Ovary (tissue), 9 donors: ENCODE measurements around the gene PSTPIP1. TPM values are rescaled to one million over a fixed set of nuclear protein-coding genes. Genes with fewer than 3 reads are reported as not detected.

ENCODE experiments used
- DNase-seq, 5 donors: peaks; one replicate each; pipeline ENCODE4 v3.0.0-alpha.2; 2019 to 2020
- H3K27ac ChIP-seq, 2 donors: fragments of 200-600 bp; one replicate each; pipeline versions ENCODE4 v1.5.1 to v1.8.0; 2019 to 2022
- H3K27me3 ChIP-seq: fragments of 200-600 bp; one replicate; pipeline ENCODE4 v1.8.0; 2022
- H3K36me3 ChIP-seq: fragments of 200-600 bp; sonication (generic); one replicate; pipeline ENCODE4 v1.5.1; 2019
- H3K4me1 ChIP-seq: one replicate; pipeline ENCODE4 v1.8.1; 2013; ENCODE audit warnings: mild to moderate bottlenecking, moderate library complexity; ENCODE audit not compliant: insufficient read depth
- H3K4me3 ChIP-seq: fragments of 200-600 bp; sonication (generic); one replicate; pipeline ENCODE4 v1.5.1; 2017
- H3K9me3 ChIP-seq, 2 donors: fragments of 200-600 bp in 1 of 2; sonication (generic) in 1 of 2; one replicate each; pipeline versions ENCODE4 v1.5.1 to v1.8.1; 2013 to 2019; ENCODE audit warnings: mild to moderate bottlenecking in 1 of 2, moderate library complexity in 1 of 2
- EP300 ChIP-seq: sonication (generic); formaldehyde crosslinking; IDR thresholded peaks from one replicate; pipeline ENCODE4 v1.6.1; 2017; ENCODE audit warnings: antibody characterized with exemption
- POLR2A ChIP-seq: fragments of 450-650 bp; IDR thresholded peaks from one replicate; pipeline ENCODE4 v1.6.1; 2017; ENCODE audit warnings: antibody characterized with exemption, mild to moderate bottlenecking, moderate library complexity
- WGBS, 3 donors: extraction: QIAGEN DNeasy Blood & Tissue Kit in 1 of 3; methylation state at CpG; one replicate each; pipeline versions ENCODE4 v1.1.5 to v1.1.7; 2013 to 2017; 5-methylcytosine and 5-hydroxymethylcytosine counted together
- intact Hi-C, 4 donors: fragments of 100-400 bp; cut with DNase I; formaldehyde crosslinking; loops; one replicate each; pipeline versions ENCODE4 v1.11.0 to v1.15.1; 2022 to 2023
- polyA plus RNA-seq, 2 donors: library from polyadenylated mRNA; stranded (reverse); fragments of 200-250 nt in 1 of 2; fragments of 350-450 nt in 1 of 2; fragmentation: Illumina TruSeq in 1 of 2; extraction: RNeasy Lipid Tissue Mini Kit (QIAGEN cat#74804) in 1 of 2; gene quantifications; one replicate each; pipeline ENCODE4 v1.2.3, GENCODE V29; 2013 to 2014
- total RNA-seq, 7 donors: library from RNA; depleted of rRNA in 2 of 7; stranded (reverse); fragments of >200 nt in 2 of 7; fragmentation: NEBNext Ultra II Directional in 3 of 7; extraction: Animal tissue kit (Norgen Biotek cat#: 25700) in 3 of 7; gene quantifications; one replicate each; pipeline versions ENCODE4 v1.1.0 to v1.2.4, GENCODE V29; 2016 to 2023
- TF ChIP-seq, protein P1 (sequence below), 3 donors: fragments of 450-650 bp in 2 of 3; fragments of 200-600 bp in 1 of 3; IDR thresholded peaks; one replicate each; pipeline versions ENCODE4 v1.5.1 to v1.8.0; 2016 to 2022; ENCODE audit warnings: antibody characterized with exemption in 3 of 3, mild to moderate bottlenecking in 1 of 3
- donor health status: DM: no; HTN: no; CAD: no; lungs with moderate emphysema.
- donor health status: DM: no; HTN: no; CAD: no.
- donor health status: Bipolar disorder and iron deficiency.
- donor health status: DM: yes; HTN: yes; CAD: no.
- donor health status: DM: no; HTN: no; CAD: no.
- donor health status: DM: yes; HTN: yes; CAD: no.

Gene PSTPIP1
- total and polyA plus RNA-seq, 9 donors, result 1.4 to 10.9 (median 2.5) TPM

DNA sequence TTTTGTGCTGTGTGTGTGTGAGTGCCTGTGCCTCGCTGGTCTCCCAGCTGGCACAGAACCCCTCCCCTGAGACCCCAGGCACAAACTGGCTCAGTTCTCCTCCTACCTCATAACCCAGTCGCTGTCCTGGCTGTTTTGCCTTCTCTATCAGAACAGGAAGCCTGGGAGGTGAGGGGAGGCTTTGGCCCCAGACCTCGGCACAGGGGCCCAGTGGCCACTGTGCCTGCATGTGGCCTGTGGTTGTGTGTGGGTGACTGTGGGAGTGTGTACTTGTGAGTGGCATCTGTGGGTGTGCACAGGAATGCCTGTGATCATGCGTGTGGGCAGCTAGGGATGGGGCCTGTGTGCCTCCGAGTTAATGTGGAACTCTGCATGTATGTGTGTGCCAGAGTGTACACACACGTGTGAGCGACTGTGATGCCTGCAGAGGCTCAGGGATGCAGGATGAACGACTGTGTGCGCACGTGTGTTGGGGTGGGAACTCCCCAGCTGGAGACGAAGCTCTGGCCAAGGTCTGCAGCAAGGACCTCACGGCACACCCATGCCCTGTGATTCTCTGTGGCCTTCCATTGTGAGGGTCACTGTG lies 32.3 kb downstream of the PSTPIP1 start:
- 76 to 80% (median 76%) methylated on average over 12 of the region's 12 CpGs for WGBS, 3 donors
- intact Hi-C loops, result loop anchor here in 2 of 4 donors (5.0 to 10.0 kb wide), 3 partner anchors 80 to 518 kb away; no protein-coding TSS in a partner anchor
- peaks cover 4% of the 10 kb centered on the region for H3K4me1 ChIP-seq
- H3K9me3 ChIP-seq, result no peaks in the 10 kb centered on the region
- H3K27ac ChIP-seq, result no peak overlapping the region
- H3K36me3 ChIP-seq, result no peaks in the 10 kb centered on the region
- no peaks in the 10 kb centered on the region for H3K27me3 ChIP-seq
- DNase-seq, result peak in 1 of 5 donors; percentile 9
- H3K4me3 ChIP-seq, result no peak overlapping the region
- no peak for TF ChIP-seq POLR2A
- no peak for TF ChIP-seq EP300

DNA sequence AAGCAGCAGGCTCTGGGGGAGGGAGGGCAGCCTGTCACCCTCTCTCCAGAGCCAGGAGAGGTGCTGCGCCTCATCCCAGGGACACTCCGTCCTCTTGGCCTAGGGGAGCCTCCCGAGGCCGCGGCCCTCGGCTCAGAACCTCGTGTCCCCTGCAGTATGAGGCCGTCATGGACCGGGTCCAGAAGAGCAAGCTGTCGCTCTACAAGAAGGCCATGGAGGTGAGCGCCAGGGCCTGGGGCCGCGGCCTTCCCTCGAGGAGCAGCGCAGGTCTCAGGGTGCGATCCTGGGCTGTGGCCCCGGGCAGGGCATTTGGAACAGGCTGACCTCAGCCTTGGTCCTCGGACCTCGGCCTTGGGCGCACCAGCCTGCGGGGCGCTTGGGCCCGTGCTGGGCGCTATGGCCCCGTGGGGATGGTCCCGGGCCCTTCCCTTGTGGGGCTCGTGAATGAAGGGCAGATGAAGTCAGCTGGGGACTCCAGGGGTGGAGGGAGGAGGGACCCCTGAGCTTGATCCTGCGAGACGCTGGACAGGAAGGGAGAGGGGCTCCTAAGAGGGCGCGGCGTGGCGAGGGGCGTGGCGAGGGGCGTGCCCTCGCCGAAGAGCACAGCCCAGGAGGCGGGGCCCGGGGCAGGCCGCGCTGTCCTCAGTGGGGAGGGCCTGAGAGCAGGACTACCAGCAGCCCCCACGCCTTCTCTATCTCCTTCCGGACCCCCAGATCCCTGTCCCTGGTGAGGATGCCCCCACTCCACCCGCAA lies 32.9 kb downstream of the PSTPIP1 start:
- TF ChIP-seq EP300 (no peak), POLR2A (no peak)
- TF ChIP-seq, protein P1, sequence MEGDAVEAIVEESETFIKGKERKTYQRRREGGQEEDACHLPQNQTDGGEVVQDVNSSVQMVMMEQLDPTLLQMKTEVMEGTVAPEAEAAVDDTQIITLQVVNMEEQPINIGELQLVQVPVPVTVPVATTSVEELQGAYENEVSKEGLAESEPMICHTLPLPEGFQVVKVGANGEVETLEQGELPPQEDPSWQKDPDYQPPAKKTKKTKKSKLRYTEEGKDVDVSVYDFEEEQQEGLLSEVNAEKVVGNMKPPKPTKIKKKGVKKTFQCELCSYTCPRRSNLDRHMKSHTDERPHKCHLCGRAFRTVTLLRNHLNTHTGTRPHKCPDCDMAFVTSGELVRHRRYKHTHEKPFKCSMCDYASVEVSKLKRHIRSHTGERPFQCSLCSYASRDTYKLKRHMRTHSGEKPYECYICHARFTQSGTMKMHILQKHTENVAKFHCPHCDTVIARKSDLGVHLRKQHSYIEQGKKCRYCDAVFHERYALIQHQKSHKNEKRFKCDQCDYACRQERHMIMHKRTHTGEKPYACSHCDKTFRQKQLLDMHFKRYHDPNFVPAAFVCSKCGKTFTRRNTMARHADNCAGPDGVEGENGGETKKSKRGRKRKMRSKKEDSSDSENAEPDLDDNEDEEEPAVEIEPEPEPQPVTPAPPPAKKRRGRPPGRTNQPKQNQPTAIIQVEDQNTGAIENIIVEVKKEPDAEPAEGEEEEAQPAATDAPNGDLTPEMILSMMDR (IDR thresholded peaks at IDR 0.05), result no peak
- Histone ChIP-seq H3K4me3 (no peak overlapping the region), H3K36me3 (no peaks in the 10 kb centered on the region), H3K9me3 (no peaks in the 10 kb centered on the region), H3K4me1 (peaks cover 4% of the 10 kb centered on the region), H3K27ac (no peak overlapping the region), H3K27me3 (no peaks in the 10 kb centered on the region)
- WGBS, 3 donors, result 26 to 32% (median 29%) methylated on average over 30 to 45 of the region's 45 CpGs
- intact Hi-C loops, result loop anchor here in 2 of 4 donors (5.0 to 10.0 kb wide), 3 partner anchors 79 to 517 kb away; no protein-coding TSS in a partner anchor
- peak in 3 of 5 donors; percentile 22 to 62 (median 43) for DNase-seq

DNA sequence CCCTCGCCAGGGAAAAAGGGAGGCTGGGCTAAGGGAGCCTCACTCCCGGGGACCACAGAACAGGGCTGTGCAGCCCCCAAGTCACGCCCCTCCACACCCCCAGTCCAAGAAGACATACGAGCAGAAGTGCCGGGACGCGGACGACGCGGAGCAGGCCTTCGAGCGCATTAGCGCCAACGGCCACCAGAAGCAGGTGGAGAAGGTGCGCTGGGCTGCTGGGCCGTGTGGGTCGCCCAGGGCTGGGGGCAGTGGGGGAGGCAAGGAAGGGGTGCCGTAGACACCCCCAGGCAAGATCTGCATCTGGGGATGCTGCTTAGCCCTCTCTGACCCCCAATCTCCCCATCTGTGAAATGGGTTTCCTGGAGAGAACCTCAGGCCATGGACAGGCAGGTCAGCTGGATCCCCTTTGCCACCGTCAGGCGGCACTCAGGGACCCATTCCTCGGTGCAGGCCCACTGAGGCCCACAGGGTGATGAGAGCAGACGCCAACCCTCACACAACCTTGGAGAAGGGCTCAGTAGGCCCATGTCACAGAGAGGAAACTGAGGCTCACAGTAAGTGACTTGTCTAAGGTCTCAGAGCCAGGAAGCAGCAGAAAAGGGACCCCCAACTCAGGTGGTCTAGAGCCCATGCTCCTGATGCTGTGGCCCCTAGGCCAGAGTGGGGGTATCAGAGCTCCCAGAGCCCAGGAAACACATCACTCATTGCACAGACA lies 33.7 kb downstream of the PSTPIP1 start:
- intact Hi-C loops, result loop anchor here in 2 of 4 donors (5.0 to 10.0 kb wide), 3 partner anchors 79 to 516 kb away; no protein-coding TSS in a partner anchor
- TF ChIP-seq, protein P1 (IDR thresholded peaks at IDR 0.05), result no peak
- TF ChIP-seq EP300 (no peak), POLR2A (no peak)
- H3K4me1 ChIP-seq, result peaks cover 4% of the 10 kb centered on the region
- DNase-seq, result peak in 2 of 5 donors; percentile 17 to 20
- WGBS, 3 donors, result 26 to 37% (median 35%) methylated on average over 18 to 22 of the region's 22 CpGs
- no peak overlapping the region for H3K27ac ChIP-seq
- H3K9me3 ChIP-seq, result no peaks in the 10 kb centered on the region
- no peaks in the 10 kb centered on the region for H3K27me3 ChIP-seq
- H3K4me3 ChIP-seq, result no peak overlapping the region
- H3K36me3 ChIP-seq, result no peaks in the 10 kb centered on the region

DNA sequence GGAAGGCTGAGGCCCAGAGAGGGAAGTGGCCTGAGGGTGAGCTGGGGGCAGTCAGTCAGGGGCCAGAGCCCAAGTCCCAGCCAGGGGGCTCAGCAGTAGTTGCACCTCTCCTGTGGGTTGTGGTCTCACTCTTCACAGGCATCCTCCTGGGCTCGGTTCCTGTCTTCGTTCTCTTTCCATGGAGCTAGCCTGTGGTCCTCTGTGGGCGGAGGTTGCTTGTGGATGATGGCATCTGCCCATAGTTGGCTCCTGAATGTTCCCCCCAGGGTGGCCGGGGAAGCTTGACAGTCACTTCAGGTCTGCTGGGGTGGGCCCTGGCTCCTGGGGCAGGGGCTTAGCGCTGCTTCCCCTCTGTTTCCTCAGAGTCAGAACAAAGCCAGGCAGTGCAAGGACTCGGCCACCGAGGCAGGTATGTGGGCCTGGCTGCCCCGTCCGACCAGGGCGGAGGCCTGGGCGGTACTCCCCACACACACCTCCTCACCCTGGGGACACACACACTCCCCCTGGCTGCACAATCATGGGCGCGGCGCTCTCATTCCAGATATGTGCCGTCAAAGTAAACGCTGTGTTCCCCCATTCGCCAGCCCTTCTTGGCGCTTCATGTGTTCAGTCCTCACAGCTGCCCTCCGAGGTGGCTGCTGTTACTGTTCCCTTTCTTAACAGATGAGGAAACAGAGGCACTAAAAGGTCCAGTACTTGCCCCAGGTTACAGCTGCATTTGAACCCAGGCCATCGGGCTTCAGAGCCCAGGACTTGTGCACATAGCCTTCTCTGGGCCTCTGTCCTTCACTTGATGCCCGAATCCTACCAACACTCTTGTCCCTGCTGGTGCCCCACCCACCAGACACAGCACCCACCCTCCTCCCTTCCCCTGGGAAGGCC lies 34.5 kb downstream of the PSTPIP1 start:
- WGBS, 3 donors, result 88 to 91% (median 89%) methylated on average over 21 of the region's 21 CpGs
- TF ChIP-seq EP300, result no peak
- TF ChIP-seq POLR2A, result no peak
- TF ChIP-seq, protein P1 (IDR thresholded peaks at IDR 0.05), result no peak
- Histone ChIP-seq H3K4me3 (no peak overlapping the region), H3K27ac (no peak overlapping the region), H3K4me1 (peaks cover 4% of the 10 kb centered on the region), H3K36me3 (no peaks in the 10 kb centered on the region), H3K9me3 (no peaks in the 10 kb centered on the region), H3K27me3 (no peaks in the 10 kb centered on the region)
- peak in 2 of 5 donors; percentile 12 to 13 for DNase-seq
- intact Hi-C loops, result loop anchor here in 3 of 4 donors (5.0 to 10.0 kb wide), 4 partner anchors 75 to 515 kb away; no protein-coding TSS in a partner anchor
